Activated naive CD4-positive, alpha-beta T cell treated with anti-CD3 and anti-CD28 coated beads, Interleukin-2, amount 50 U/mL, for 16 hours (primary cell): ENCODE data around the gene TNFSF4.
"Not testable (repeated sequence)": the region's sequence is repeated elsewhere in the genome, so short reads cannot be mapped to it uniquely, and the experiment has no call there.

Experiments used
- DNase-seq: peaks from one replicate; pipeline ENCODE4 v3.0.0-alpha.2; 2020

Gene TNFSF4

GRCh38 chr1:173206816-173207568 is at the start of gene TNFSF4:
TNFSF4 (minus strand) TSS chr1:173207331; CDS start chr1:173207176, 155 bp downstream.
- peak; percentile 26 for DNase-seq

DNA sequence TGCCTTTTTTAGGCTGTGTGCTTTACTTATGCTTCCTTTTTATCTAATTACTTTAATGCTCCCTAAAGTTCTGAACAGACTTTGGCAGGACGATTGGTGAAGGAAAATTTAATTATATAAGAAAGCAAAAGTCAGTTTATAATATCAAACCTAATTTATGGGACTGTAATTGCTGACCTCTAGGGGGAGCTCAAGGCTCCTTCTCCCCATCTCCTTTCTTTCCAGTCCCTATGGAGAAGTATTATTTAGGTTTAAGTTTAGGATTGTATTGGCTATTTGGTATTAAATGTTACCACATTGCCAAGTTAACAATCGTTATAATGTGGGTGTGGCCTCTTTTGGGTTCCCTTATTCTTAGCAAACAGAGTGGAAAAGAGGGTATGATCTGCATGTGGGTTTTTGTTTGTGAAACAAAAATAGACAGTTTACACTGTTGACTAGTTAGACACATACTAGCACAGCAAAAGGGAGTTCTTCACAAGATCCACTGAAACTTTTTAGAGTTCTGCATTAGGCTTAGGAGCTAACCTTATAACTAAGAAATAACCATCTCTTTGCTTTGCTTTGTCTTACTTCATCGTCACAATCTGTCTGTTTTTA is 48.2 kb upstream of the TNFSF4 start:
- DNase-seq, result no peak

DNA sequence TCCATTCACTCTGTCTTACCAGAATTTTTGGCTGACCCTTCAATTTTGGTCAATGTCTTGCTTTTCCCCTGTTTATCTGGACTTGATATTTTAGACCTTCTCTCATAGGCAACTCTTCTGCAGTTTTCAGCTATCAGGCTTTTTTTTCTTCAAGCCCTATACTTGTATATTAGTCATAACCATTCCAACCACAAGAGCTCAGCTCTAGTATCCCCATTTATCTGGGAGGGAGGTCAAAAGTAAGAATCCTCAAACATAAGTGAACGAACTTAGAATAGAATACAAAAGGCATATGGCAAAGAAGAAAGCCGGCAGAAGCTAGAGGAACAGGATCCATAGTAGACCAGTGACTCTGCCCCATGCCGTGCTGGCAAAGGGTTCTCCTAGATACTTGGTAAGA is 45.9 kb upstream of the TNFSF4 start:
- no peak for DNase-seq

GRCh38 chr1:173249349-173249748 is 42.2 kb upstream of the TNFSF4 start:
- no peak for DNase-seq

GRCh38 chr1:173248247-173248940 is 41.3 kb upstream of the TNFSF4 start:
- DNase-seq, result no peak

GRCh38 chr1:173245892-173246291 is 38.8 kb upstream of the TNFSF4 start:
- DNase-seq, result no peak

DNA sequence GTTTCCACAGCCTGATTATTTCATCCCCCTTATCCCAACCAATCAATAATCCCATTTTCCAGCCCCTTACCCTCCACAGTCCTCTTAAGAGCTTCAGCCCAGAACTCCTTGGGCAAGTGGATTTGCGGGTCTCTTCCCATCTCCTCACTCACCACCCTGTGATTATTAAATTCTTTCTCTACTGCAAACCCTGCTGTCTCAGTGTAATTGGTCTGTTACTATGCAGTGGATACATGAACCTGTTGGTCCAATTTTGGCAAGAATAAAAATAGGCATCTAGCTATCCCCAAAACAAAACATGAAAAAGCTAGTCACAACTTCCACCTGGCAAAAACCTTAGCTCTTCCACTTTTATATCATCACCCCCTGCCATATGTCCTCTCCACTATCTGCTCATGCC is 36.2 kb upstream of the TNFSF4 start:
- DNase-seq, result no peak

- no peak for DNase-seq
Measured at GRCh38 chr1:173241528-173242347, 34.6 kb upstream of the TNFSF4 start.

- DNase-seq, result no peak
Measured at GRCh38 chr1:173240609-173241008, 33.5 kb upstream of the TNFSF4 start.

DNA sequence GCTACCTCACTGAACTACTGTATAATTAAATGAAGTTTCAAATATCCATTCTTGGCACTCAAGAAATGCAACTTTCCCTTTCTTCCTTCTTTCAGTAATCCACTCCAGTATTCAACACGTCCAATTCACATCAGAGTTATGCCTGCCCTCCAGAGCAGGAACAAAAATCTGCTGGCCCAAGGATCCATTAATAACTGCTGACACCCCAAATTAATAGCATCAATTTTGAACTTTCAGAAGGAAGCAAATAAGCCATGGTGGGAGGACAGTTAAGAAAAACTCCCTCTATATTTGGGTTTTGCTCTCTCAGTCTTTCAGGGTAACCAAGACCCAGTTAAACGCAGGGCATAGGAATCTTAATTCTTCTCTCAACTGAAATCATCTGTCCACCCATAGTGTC is 31.9 kb upstream of the TNFSF4 start:
- DNase-seq, result no peak

- no peak for DNase-seq
Measured at GRCh38 chr1:173234899-173235298, 27.8 kb upstream of the TNFSF4 start.

DNA sequence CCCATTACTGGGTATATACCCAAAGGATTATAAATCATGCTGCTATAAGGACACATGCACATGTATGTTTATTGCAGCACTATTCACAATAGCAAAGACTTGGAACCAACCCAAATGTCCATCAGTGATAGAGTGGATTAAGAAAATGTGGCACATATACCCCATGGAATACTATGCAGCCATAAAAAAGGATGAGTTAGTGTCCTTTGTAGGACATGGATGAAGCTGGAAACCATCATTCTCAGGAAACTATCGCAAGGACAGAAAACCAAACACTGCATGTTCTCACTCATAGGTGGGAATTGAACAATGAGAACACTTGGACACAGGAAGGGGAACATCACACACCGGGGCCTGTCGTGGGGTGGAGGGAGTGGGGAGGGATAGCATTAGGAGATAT is 27.3 kb upstream of the TNFSF4 start:
- DNase-seq, result not testable (repeated sequence)

- DNase-seq, result not testable (repeated sequence)
Measured at GRCh38 chr1:173229031-173229430, 21.9 kb upstream of the TNFSF4 start.

DNA sequence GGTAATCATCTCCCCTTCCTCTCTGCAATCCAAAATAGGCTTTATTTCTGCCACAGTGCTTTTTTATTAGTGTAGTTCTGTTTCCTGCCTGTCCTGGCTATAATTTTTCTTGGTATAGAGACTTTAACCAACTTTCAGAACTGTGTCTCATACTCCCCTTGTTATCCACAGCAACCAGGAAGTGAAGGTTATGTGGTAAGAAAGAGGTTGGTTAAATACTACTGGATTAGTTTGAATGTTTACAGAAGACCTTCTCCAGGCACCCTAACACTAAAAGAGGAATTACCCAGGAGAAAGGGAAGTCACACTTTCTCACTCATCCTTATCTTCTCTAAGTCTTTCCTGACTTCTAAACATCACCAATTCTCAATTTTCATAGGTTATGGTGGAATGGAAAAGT is 17.8 kb upstream of the TNFSF4 start:
- DNase-seq, result no peak

- no peak for DNase-seq
Measured at GRCh38 chr1:173224280-173224892, 17.3 kb upstream of the TNFSF4 start.

- no peak for DNase-seq
Measured at GRCh38 chr1:173223031-173223380, 15.9 kb upstream of the TNFSF4 start.

DNA sequence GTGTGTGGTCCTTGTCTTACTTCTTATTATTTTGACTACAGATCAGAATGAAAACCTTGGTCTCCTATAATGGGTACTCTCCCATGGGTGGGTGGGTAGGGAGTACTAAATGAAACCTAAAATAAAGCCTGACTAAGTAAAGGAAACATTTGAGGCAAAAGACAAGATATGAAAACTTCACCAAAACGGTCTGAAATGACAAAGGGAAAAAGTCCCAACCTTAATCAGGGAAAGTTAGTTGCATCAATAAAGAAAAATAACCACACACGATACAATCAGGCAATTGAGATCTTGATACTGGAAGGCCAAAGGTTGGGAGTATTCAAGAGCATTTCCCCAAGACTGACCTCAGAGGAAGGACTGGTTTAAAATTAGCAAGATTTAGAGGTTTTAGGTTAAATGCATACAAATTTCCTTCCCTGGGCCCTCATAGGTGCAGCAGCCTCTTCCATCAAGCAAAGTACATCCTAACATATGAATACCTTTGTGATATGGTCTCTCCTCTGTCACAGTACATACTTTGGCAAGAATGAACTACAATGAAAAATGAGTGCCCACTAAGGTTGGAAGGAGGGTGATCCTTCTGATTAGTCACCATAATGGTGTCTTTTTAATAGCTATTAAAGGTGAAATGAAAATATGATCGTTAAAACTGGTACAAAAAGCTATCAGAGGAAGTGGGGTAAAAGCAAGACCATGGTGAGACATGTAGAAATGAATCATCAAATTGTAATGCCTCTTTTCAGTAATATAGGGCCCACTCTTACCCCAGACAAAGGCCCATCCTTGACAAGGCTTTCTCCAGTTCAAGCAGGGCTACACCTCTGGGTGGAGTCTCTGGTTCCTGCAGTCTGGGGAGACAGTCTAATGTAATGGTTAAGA is 15.3 kb upstream of the TNFSF4 start:
- no peak for DNase-seq

DNA sequence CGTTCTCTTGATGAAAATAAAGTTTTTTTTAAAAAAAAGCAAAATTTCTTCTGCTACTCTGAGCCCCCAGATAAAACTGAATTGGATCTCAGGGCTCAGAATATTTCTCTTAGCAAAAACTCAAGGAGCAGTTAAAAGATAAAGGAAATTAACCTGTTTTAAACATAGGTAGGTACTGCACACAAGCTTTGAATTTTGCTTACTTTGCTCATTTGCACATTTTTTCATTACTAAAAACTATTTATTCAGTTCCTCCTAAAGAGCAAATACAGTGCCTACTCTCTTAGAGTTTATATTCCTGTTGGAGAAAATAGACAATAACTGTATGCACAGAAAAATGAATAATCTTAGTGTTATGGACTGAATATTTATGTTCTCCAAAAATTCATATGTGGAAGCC is 13.0 kb upstream of the TNFSF4 start:
- DNase-seq, result no peak

- no peak for DNase-seq
Measured at GRCh38 chr1:173213665-173214064, 6.5 kb upstream of the TNFSF4 start.

GRCh38 chr1:173212952-173213491 is 5.9 kb upstream of the TNFSF4 start:
- no peak for DNase-seq

GRCh38 chr1:173210716-173211231 is 3.6 kb upstream of the TNFSF4 start:
- no peak for DNase-seq
